Vagina (tissue), 2 donors: ENCODE measurements around the gene PBRM1. TPM values are rescaled to one million over a fixed set of nuclear protein-coding genes. Genes with fewer than 3 reads are reported as not detected.

Source experiments
- DNase-seq, 2 donors: peaks; one replicate each; pipeline ENCODE4 v3.0.0-alpha.2; 2017; ENCODE audit errors: extremely low spot score in 2 of 2
- H3K27ac ChIP-seq: fragments of 200-600 bp; sonication (generic); one replicate; pipeline ENCODE4 v1.5.1; 2019
- H3K27me3 ChIP-seq: fragments of 200-600 bp; sonication (generic); one replicate; pipeline ENCODE4 v1.5.1; 2019
- H3K36me3 ChIP-seq, 2 donors: fragments of 200-600 bp; sonication (generic); one replicate each; pipeline ENCODE4 v1.5.1; 2017 to 2019
- H3K4me1 ChIP-seq: fragments of 200-600 bp; sonication (generic); one replicate; pipeline ENCODE4 v1.5.1; 2019
- H3K4me3 ChIP-seq, 2 donors: fragments of 200-600 bp; sonication (generic); 1 replicate in 1 of 2; 2 replicates in 1 of 2; pipeline ENCODE4 v1.5.1; 2016 to 2019
- H3K9me3 ChIP-seq: fragments of 200-600 bp; sonication (generic); one replicate; pipeline ENCODE4 v1.5.1; 2019
- CTCF ChIP-seq, 3 experiments: fragments of 450-650 bp in 2 of 3; fragments of 200-600 bp in 1 of 3; sonication (generic) in 1 of 3; IDR thresholded peaks; one replicate each; pipeline ENCODE4 v1.5.1; 2017 to 2019; ENCODE audit warnings: antibody characterized with exemption in 3 of 3, mild to moderate bottlenecking in 2 of 3, moderate library complexity in 2 of 3
- POLR2A ChIP-seq, 2 donors: fragments of 450-650 bp; IDR thresholded peaks; one replicate each; pipeline ENCODE4 v1.6.1; 2017; ENCODE audit warnings: antibody characterized with exemption in 2 of 2, mild to moderate bottlenecking in 2 of 2, moderate library complexity in 2 of 2
- POLR2AphosphoS5 ChIP-seq, 2 donors: sonication (generic); formaldehyde crosslinking; IDR thresholded peaks; one replicate each; pipeline ENCODE4 v1.9.0; 2017; ENCODE audit warnings: antibody characterized with exemption in 2 of 2, mild to moderate bottlenecking in 2 of 2, low read depth in 1 of 2; ENCODE audit not compliant: insufficient read depth in 1 of 2
- intact Hi-C: fragments of 100-400 bp; cut with DNase I; formaldehyde crosslinking; loops from one replicate; pipeline ENCODE4 v1.15.1; 2023
- total RNA-seq: library from RNA; depleted of rRNA; stranded (reverse); fragments of >200 nt; gene quantifications from one replicate; pipeline ENCODE4 v1.2.3, GENCODE V29; 2016

PBRM1 gene
- total RNA-seq, 1 donor from 2014 or later = 64.6 TPM

DNA sequence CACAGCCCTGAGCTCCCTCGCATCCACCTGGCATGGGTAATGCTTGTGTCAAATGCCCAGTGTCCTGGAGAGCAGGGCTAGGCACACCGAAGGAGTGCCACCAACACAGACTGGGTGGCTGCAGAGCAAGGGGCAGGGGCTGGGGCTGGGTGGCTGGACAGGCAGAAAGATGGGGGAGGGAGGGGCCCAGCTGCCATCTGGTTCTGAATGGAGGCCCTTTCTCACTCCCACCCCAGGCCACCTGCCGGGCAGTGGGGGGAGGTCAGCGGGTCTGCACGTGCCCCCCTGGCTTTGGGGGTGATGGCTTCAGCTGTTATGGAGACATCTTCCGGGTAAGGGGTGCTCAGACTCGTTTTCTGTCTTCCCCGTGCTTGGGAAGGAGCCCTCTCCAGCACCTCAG is 173.6 kb downstream of the PBRM1 start:
- Histone ChIP-seq H3K27me3 (no peaks in the 10 kb centered on the region), H3K36me3 (no peaks in the 10 kb centered on the region), H3K4me3 (no peak overlapping the region), H3K4me1 (no peaks in the 10 kb centered on the region), H3K9me3 (no peaks in the 10 kb centered on the region), H3K27ac (no peak overlapping the region)
- intact Hi-C loops = no loop called here
- no peak for DNase-seq
- TF ChIP-seq CTCF (IDR thresholded peaks at IDR 0.05) (no peak), POLR2A (IDR thresholded peaks at IDR 0.05) (no peak), POLR2AphosphoS5 (IDR thresholded peaks at IDR 0.05; ENCODE audit: insufficient read depth in 1 of 2, low read depth in 1 of 2) (no peak)

- Histone ChIP-seq H3K27me3 (no peaks in the 10 kb centered on the region), H3K36me3 (no peaks in the 10 kb centered on the region), H3K27ac (no peak overlapping the region), H3K9me3 (no peaks in the 10 kb centered on the region), H3K4me3 (no peak overlapping the region), H3K4me1 (no peaks in the 10 kb centered on the region)
- intact Hi-C loops = no loop called here
- DNase-seq = no peak
- TF ChIP-seq CTCF (IDR thresholded peaks at IDR 0.05) (no peak), POLR2AphosphoS5 (IDR thresholded peaks at IDR 0.05; ENCODE audit: insufficient read depth in 1 of 2, low read depth in 1 of 2) (no peak), POLR2A (IDR thresholded peaks at IDR 0.05) (no peak)
Measured at GRCh38 chr3:52511509-52511908, 174.2 kb downstream of the PBRM1 start.

GRCh38 chr3:52509753-52510328 is 175.9 kb downstream of the PBRM1 start:
- Histone ChIP-seq H3K4me3 (no peak overlapping the region), H3K4me1 (no peaks in the 10 kb centered on the region), H3K27ac (no peak overlapping the region), H3K36me3 (no peaks in the 10 kb centered on the region), H3K27me3 (no peaks in the 10 kb centered on the region), H3K9me3 (no peaks in the 10 kb centered on the region)
- TF ChIP-seq CTCF (IDR thresholded peaks at IDR 0.05) (no peak), POLR2AphosphoS5 (IDR thresholded peaks at IDR 0.05; ENCODE audit: insufficient read depth in 1 of 2, low read depth in 1 of 2) (no peak), POLR2A (IDR thresholded peaks at IDR 0.05) (no peak)
- no peak for DNase-seq
- intact Hi-C loops = no loop called here

DNA sequence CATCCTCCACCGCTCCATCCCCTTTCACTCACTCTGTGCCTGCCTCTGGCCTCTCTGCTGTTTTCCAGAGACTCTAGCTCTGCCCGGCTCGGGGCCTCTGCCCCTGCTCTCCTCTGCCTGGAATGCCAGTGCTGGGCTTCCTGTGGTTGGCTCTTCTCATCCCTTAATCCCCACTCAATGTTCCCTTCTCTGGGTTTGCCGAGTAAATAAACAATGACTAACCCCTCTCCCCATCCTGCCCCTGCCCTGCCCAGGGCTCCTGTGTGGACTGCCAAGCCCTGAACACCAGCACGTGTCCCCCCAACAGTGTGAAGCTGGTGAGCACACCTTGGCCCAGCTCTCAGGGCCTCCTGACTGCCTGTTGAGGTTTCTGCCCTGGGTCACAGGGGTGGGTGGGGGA is 178.4 kb downstream of the PBRM1 start:
- TF ChIP-seq POLR2AphosphoS5 (IDR thresholded peaks at IDR 0.05; ENCODE audit: insufficient read depth in 1 of 2, low read depth in 1 of 2) = no peak
- no peak for TF ChIP-seq POLR2A (IDR thresholded peaks at IDR 0.05)
- TF ChIP-seq CTCF (IDR thresholded peaks at IDR 0.05) = no peak
- H3K9me3 ChIP-seq = no peaks in the 10 kb centered on the region
- no peaks in the 10 kb centered on the region for H3K4me1 ChIP-seq
- H3K36me3 ChIP-seq = no peaks in the 10 kb centered on the region
- no peak for DNase-seq
- intact Hi-C loops = no loop called here
- H3K4me3 ChIP-seq = no peak overlapping the region
- no peak overlapping the region for H3K27ac ChIP-seq
- no peaks in the 10 kb centered on the region for H3K27me3 ChIP-seq

DNA sequence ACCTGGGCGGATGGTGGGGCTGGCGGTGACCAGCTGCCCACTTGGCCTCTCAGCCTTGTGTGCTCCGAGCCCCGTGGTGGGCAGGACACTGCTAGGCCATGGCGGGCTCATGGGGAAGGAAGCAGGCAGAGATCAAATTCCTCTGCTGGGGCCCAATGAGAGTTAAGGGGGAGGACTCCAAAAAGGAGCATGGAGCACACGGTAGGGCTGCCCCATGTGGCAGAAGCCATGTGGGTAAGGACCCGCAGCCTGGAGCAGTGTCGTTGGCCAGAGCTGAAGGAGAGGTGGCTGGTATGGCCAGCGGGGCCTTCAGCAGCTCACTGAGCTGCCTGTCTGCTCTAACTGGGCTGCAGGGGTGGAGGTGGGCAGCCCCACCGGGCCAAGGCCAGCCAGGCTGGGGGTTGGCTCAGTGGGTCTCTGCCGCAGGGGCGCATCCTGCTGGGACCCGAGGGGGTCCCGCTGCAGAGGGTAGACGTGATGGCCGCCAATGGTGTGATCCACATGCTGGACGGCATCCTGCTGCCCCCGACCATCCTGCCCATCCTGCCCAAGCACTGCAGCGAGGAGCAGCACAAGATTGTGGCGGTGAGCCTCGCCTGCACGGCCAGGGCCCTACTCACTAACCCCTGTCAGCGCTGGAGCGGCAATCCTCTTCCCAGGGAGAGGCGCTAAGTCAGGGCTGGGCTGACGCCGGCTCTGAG is 179.3 kb downstream of the PBRM1 start:
- H3K27me3 ChIP-seq = no peaks in the 10 kb centered on the region
- TF ChIP-seq CTCF (IDR thresholded peaks at IDR 0.05) (no peak), POLR2A (IDR thresholded peaks at IDR 0.05) (no peak), POLR2AphosphoS5 (IDR thresholded peaks at IDR 0.05; ENCODE audit: insufficient read depth in 1 of 2, low read depth in 1 of 2) (no peak)
- no peaks in the 10 kb centered on the region for H3K4me1 ChIP-seq
- H3K27ac ChIP-seq = no peak overlapping the region
- no peak for DNase-seq
- no peak overlapping the region for H3K4me3 ChIP-seq
- intact Hi-C loops = no loop called here
- no peaks in the 10 kb centered on the region for H3K36me3 ChIP-seq
- no peaks in the 10 kb centered on the region for H3K9me3 ChIP-seq
